SJCRH30 (cell line): ENCODE results near the gene HOXC6. TPM values are rescaled to one million over a fixed set of nuclear protein-coding genes. Genes with fewer than 3 reads are reported as not detected.
"Not testable (repeated sequence)": the region's sequence is repeated elsewhere in the genome, so short reads cannot be mapped to it uniquely, and the experiment has no call there.

Experiments
- DNase-seq, 2 experiments: peaks; one replicate each; pipeline ENCODE4 v3.0.0-alpha.2; 2015 to 2020
- H3K27ac ChIP-seq: fragments of 250-450 bp; sonication (Bioruptor Pico); 2 replicates; pipeline ENCODE4 v1.5.1; 2020; ENCODE audit warnings: mild to moderate bottlenecking, moderate library complexity
- H3K27me3 ChIP-seq: fragments of 250-450 bp; sonication (Bioruptor Pico); 2 replicates; pipeline ENCODE4 v1.5.1; 2020; ENCODE audit warnings: mild to moderate bottlenecking, moderate library complexity
- H3K36me3 ChIP-seq: fragments of 250-450 bp; sonication (Bioruptor Pico); 2 replicates; pipeline ENCODE4 v1.5.1; 2020; ENCODE audit warnings: mild to moderate bottlenecking, moderate library complexity
- H3K4me1 ChIP-seq: fragments of 250-450 bp; sonication (Bioruptor Pico); 2 replicates; pipeline ENCODE4 v1.5.1; 2020; ENCODE audit warnings: mild to moderate bottlenecking, moderate library complexity
- H3K4me3 ChIP-seq: fragments of 250-450 bp; sonication (Bioruptor Pico); 2 replicates; pipeline ENCODE4 v1.5.1; 2020; ENCODE audit warnings: mild to moderate bottlenecking, moderate library complexity
- H3K9me3 ChIP-seq: fragments of 250-450 bp; sonication (Bioruptor Pico); replicated peaks from 2 replicates; pipeline ENCODE4 v1.5.1; 2020; ENCODE audit warnings: mild to moderate bottlenecking, moderate library complexity
- total RNA-seq: library from RNA; depleted of rRNA; stranded (reverse); fragments of >200 nt; shearing (Covaris generic); gene quantifications from 2 replicates; pipeline ENCODE4 v1.2.3, GENCODE V29; 2014; rRNA removed

HOXC6 gene
- total RNA-seq, 1 experiment from 2014 or later: 2.2 TPM

DNA sequence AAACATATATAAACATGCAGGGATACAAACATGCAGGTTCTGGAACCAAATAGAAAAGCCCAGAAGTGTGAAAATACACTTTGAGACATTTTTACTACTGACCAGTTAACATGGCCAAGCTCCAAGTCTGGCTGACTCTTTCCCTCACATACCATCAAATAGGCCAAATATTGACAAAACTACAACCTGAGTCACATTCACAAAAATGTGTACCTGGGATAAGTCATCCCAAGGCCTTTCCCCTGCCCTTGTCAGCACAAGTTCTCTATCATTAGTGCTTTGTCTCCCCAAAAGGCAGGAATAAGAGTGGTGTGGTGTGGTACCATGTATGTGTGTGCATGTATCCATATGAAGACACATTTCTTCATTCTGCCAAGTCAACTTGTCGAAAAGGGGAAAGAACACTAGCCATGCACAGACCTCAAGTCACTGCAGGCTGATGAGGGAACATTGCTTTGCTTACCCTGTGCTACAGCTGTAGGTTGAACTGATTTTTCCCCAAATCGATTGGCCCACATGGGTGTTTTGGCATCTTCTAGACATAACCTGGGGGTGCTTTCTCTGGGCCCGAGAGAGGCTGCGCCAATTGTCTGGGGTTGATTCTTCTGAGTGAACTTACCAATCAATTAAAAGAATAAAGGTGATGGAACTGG, 40.3 kb downstream of the HOXC6 start:
- Histone ChIP-seq H3K4me3 (no peak overlapping the region), H3K4me1 (no peaks in the 10 kb centered on the region), H3K36me3 (no peaks in the 10 kb centered on the region), H3K27me3 (no peaks in the 10 kb centered on the region), H3K9me3 (no peaks in the 10 kb centered on the region), H3K27ac (no peak overlapping the region)
- DNase-seq: no peak

DNA sequence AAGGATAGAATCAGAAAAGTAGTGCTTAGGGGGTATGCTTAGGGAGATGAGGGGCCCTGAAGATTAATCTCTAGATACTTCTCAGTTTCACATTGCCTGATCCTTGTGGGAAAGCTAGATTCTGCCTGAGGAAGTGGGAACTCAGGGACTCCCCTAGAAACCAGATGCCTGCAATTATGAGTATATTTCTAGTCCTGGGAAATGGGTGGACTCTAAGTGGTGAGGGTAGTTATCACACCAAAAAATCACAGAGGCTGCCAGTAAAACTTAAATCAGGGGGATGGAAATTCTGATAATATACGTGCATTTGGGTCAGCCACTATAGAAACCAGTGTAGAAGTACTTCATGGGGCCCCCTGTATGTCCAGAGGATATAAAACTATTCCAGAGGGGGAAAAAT, 43.7 kb downstream of the HOXC6 start:
- no peaks in the 10 kb centered on the region for H3K36me3 ChIP-seq
- DNase-seq: no peak
- H3K27me3 ChIP-seq: no peaks in the 10 kb centered on the region; the same call in 1 of the 2 replicates
- no peaks in the 10 kb centered on the region for H3K4me1 ChIP-seq
- no peaks in the 10 kb centered on the region for H3K9me3 ChIP-seq
- no peak overlapping the region for H3K27ac ChIP-seq
- no peak overlapping the region for H3K4me3 ChIP-seq

DNA sequence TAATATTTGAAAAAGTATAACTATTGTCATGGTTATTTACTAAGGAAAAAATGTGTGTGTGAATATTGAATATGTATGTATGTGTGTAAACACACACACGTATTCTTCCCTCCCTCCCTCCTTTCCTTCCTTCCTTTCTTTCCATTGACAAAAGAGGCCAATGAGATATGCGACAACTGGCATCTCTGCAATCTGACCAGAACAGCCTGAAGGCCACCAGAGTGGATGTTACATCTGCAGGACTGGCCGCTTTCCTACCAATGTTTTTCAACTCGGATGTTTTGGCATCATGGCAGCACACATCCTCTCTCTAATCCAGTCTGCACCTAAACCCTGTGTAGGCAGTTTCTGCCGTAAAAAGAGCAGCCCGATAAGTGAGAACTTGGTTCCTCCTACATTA, 46.1 kb downstream of the HOXC6 start:
- Histone ChIP-seq H3K4me1 (no peaks in the 10 kb centered on the region), H3K36me3 (no peaks in the 10 kb centered on the region), H3K4me3 (no peak overlapping the region), H3K9me3 (no peaks in the 10 kb centered on the region), H3K27me3 (no peaks in the 10 kb centered on the region; the same call in 1 of the 2 replicates), H3K27ac (no peak overlapping the region)
- DNase-seq: no peak

DNA sequence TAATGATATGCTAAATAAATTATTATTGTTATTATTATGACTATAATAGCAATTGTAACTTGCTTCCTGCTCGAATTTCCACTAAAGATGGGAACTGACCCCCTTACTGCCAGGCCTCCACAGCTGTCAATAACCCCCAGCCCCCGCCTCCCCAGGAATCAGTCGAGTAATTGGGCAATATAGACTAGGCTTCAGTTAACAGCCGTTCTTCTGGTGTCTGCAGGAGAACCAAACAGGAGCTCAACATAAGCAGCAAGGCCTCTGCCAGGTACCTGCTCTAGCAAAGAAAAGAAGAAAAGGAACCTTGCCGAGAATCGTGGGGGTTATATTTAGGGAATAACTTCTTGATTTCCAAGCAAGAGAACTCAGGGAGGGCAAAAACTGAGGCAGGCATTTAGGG, 47.2 kb downstream of the HOXC6 start:
- no peak for DNase-seq
- no peaks in the 10 kb centered on the region for H3K4me1 ChIP-seq
- H3K9me3 ChIP-seq: no peaks in the 10 kb centered on the region
- H3K36me3 ChIP-seq: no peaks in the 10 kb centered on the region
- no peak overlapping the region for H3K4me3 ChIP-seq
- H3K27me3 ChIP-seq: no peaks in the 10 kb centered on the region; the same call in 1 of the 2 replicates
- H3K27ac ChIP-seq: no peak overlapping the region

DNA sequence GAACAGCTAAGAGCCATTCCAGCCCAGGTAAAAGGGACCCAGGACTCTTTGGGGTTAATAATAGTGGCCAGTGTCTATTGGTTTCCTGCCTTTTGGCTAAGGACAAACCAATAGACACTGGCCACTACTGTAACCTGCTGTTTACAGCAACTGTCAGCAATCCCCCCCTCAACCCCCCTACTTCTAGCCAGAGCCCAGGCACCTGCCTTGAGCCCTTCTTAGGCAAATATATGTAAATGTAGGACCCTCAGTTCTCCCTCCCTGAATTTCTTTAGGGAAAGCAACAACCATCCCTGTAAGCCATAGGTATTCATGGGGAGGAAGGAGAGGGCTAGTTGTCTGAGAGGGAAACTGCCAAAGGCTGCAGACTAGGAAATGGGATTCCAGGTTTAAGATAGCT, 47.7 kb downstream of the HOXC6 start:
- H3K4me3 ChIP-seq: no peak overlapping the region
- no peaks in the 10 kb centered on the region for H3K36me3 ChIP-seq
- no peaks in the 10 kb centered on the region for H3K4me1 ChIP-seq
- no peaks in the 10 kb centered on the region for H3K9me3 ChIP-seq
- H3K27me3 ChIP-seq: no peaks in the 10 kb centered on the region; the same call in 1 of the 2 replicates
- no peak overlapping the region for H3K27ac ChIP-seq
- no peak for DNase-seq

DNA sequence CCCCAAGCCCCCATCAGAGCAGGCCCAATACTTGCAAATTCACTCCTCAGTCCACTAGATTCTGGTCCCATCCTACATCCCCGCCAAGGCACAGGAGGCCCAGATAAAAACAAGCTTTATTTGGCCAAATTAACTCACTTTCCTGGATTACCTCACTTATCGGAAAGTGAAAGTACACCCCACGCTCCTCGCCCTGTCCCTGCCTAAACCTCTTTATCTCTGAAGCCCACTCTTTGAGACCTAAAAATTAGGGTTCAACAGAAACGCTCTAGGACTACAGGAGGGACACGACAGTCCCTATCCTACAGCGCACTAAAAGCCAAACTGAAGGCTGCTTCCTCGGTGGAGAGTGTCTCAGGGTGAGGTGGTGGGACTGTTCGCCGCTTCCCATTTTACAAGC, 49.6 kb downstream of the HOXC6 start:
- not testable (repeated sequence) for H3K9me3 ChIP-seq, H3K4me1 ChIP-seq, DNase-seq, H3K36me3 ChIP-seq, H3K27ac ChIP-seq, H3K27me3 ChIP-seq, H3K4me3 ChIP-seq

DNA sequence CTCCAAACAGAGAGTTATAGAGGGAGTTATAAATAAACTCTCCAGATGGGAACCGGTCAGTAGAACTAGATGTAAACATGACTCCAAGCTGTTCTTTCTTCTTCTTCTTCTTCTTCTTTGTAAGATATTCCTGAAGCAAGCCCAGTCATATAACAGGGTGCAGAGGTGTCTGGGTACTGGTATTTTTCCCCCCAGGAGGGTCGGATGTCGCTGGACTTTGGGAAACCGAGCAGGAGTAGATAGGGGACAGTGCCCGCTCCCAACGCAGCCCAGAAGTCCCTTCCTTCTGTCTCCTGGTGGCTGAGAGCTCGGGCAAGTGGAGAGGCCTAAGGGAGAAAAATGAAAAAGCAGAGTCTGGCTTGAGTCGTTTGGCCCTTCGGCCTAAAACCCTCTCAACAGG, 50.9 kb downstream of the HOXC6 start:
- H3K4me3 ChIP-seq, DNase-seq, H3K27me3 ChIP-seq, H3K4me1 ChIP-seq, H3K27ac ChIP-seq, H3K9me3 ChIP-seq, H3K36me3 ChIP-seq: not testable (repeated sequence)

Other genes with a start within 250 kb of the HOXC6 start
- gene HOXC13, start 89.6 kb upstream of the HOXC6 start, total RNA-seq: 1.9 and 2.4 TPM in 2 replicates
- not detected in 2 replicates for gene HOXC12, start 73.5 kb upstream of the HOXC6 start, total RNA-seq
- 1.1 and 1.2 TPM in 2 replicates for gene HOXC11, start 55.3 kb upstream of the HOXC6 start, total RNA-seq
- 1.0 and 1.5 TPM in 2 replicates for gene HOTAIR, start 53.5 kb upstream of the HOXC6 start, total RNA-seq
- 0.51 and 0.71 TPM in 2 replicates for gene HOXC10, start 43.3 kb upstream of the HOXC6 start, total RNA-seq
- gene HOXC9, start 28.3 kb upstream of the HOXC6 start, total RNA-seq: 5.6 and 7.1 TPM in 2 replicates
- gene HOXC8, start 19.5 kb upstream of the HOXC6 start, total RNA-seq: 0.05 TPM in 1 of 2 replicates, not detected in the other
- not detected in 2 replicates for gene HOXC5, start 4.6 kb downstream of the HOXC6 start, total RNA-seq
- gene HOXC4, start 25.4 kb downstream of the HOXC6 start, total RNA-seq: 4.7 and 6.3 TPM in 2 replicates
- 25.9 and 30.1 TPM in 2 replicates for gene SMUG1, start 160.5 kb downstream of the HOXC6 start, total RNA-seq